Neural cell (in vitro differentiated cells): Measurements from ENCODE around the gene PSG2. TPM values are rescaled to one million over a fixed set of nuclear protein-coding genes. Genes with fewer than 3 reads are reported as not detected.
"Not testable (repeated sequence)": the region's sequence is repeated elsewhere in the genome, so short reads cannot be mapped to it uniquely, and the experiment has no call there.

Experiments
- H2AFZ ChIP-seq: fragments of 200-600, 300-800 bp; sonication (generic), shearing (Covaris generic); 2 replicates; pipeline ENCODE4 v1.6.0; 2014; ENCODE audit warnings: low read depth, mild to moderate bottlenecking, antibody characterized with exemption, low read length, moderate library complexity
- H3F3A ChIP-seq: fragments of 200-600 bp; shearing (Covaris generic); 2 replicates; pipeline ENCODE4 v1.6.1; 2016; ENCODE audit warnings: mild to moderate bottlenecking, moderate library complexity, mixed read lengths, antibody characterized with exemption, low read length; ENCODE audit not compliant: insufficient read depth, poor library complexity, severe bottlenecking
- H3K27ac ChIP-seq: fragments of 200-600, 300-800 bp; sonication (generic), shearing (Covaris generic); 2 replicates; pipeline ENCODE4 v1.5.1; 2014; ENCODE audit warnings: mild to moderate bottlenecking, low read length, moderate library complexity
- H3K27me3 ChIP-seq: fragments of 300-800, 200-600 bp; sonication (generic), shearing (Covaris generic); 2 replicates; pipeline ENCODE4 v1.6.0; 2014; ENCODE audit warnings: mild to moderate bottlenecking, low read depth, low read length, moderate library complexity; ENCODE audit not compliant: insufficient read depth
- H3K36me3 ChIP-seq: fragments of 300-800, 200-600 bp; sonication (generic), shearing (Covaris generic); 2 replicates; pipeline ENCODE4 v1.5.1; 2014; ENCODE audit warnings: mild to moderate bottlenecking, antibody characterized with exemption, low read length, moderate library complexity; ENCODE audit not compliant: insufficient read depth
- H3K4me2 ChIP-seq: fragments of 300-800, 200-600 bp; sonication (generic), shearing (Covaris generic); 2 replicates; pipeline ENCODE4 v1.6.0; 2014; ENCODE audit warnings: mild to moderate bottlenecking, low read length
- H3K4me3 ChIP-seq: fragments of 300-800, 200-600 bp; sonication (generic), shearing (Covaris generic); 2 replicates; pipeline ENCODE4 v1.5.1; 2014; ENCODE audit warnings: mild to moderate bottlenecking, low read length, moderate library complexity
- H3K79me2 ChIP-seq: fragments of 200-600 bp; shearing (Covaris generic); replicated peaks from 2 replicates; pipeline ENCODE4 v1.6.0; 2014; ENCODE audit warnings: mild to moderate bottlenecking, low read length, moderate library complexity; ENCODE audit not compliant: insufficient read depth
- H3K9ac ChIP-seq: fragments of 300-800, 200-600 bp; sonication (generic), shearing (Covaris generic); 2 replicates; pipeline ENCODE4 v1.6.1; 2016; ENCODE audit warnings: mild to moderate bottlenecking, low read length, mixed read lengths
- H3K9me2 ChIP-seq: fragments of 200-600 bp; shearing (Covaris generic); 2 replicates; pipeline ENCODE4 v1.6.1; 2016; ENCODE audit warnings: mild to moderate bottlenecking, low read length, mixed read lengths; ENCODE audit not compliant: insufficient read depth
- H3K9me3 ChIP-seq: fragments of 200-600, 300-800 bp; sonication (generic), shearing (Covaris generic); 2 replicates; pipeline ENCODE4 v1.6.1; 2016; ENCODE audit warnings: mild to moderate bottlenecking, mixed run types, low read length, moderate library complexity, mixed read lengths
- H4K20me1 ChIP-seq: fragments of 200-600 bp; shearing (Covaris generic); 2 replicates; pipeline ENCODE4 v1.6.1; 2016; ENCODE audit warnings: mild to moderate bottlenecking, mixed run types; ENCODE audit not compliant: insufficient read depth
- EP300 ChIP-seq: fragments of 450-650 bp; conservative IDR thresholded peaks from 2 replicates; pipeline ENCODE4 v1.6.1; 2014; ENCODE audit warnings: antibody characterized with exemption, mild to moderate bottlenecking, moderate library complexity; ENCODE audit not compliant: poor library complexity, severe bottlenecking
- EZH2 ChIP-seq: fragments of 200-600, 300-800 bp; shearing (Covaris generic), sonication (generic); IDR thresholded peaks from 2 replicates; pipeline ENCODE4 v1.6.1; 2014; ENCODE audit warnings: antibody characterized with exemption, low read length, borderline replicate concordance, mild to moderate bottlenecking; ENCODE audit not compliant: insufficient read depth, poor library complexity, severe bottlenecking
- MXI1 ChIP-seq: fragments of 450-650 bp; conservative IDR thresholded peaks from 2 replicates; pipeline ENCODE4 v1.6.1; 2014; ENCODE audit warnings: antibody characterized with exemption, mild to moderate bottlenecking; ENCODE audit not compliant: poor library complexity, severe bottlenecking
- POLR2AphosphoS5 ChIP-seq: IDR thresholded peaks from 2 replicates; pipeline ENCODE4 v1.6.1; 2012
- RAD21 ChIP-seq: fragments of 450-650 bp; conservative IDR thresholded peaks from 2 replicates; pipeline ENCODE4 v1.6.1; 2014; ENCODE audit warnings: antibody characterized with exemption, mild to moderate bottlenecking, moderate library complexity
- SMC3 ChIP-seq: fragments of 450-650 bp; conservative IDR thresholded peaks from 2 replicates; pipeline ENCODE4 v1.6.1; 2014; ENCODE audit warnings: antibody characterized with exemption, mild to moderate bottlenecking, moderate library complexity; ENCODE audit not compliant: poor library complexity
- TAF1 ChIP-seq: IDR thresholded peaks from 2 replicates; pipeline ENCODE4 v1.6.1; 2012; ENCODE audit warnings: low read depth
- polyA plus RNA-seq: library from polyadenylated mRNA; depleted of rRNA; stranded (reverse); fragments of >200 nt; gene quantifications from 2 replicates; pipeline ENCODE4 v1.2.3, GENCODE V29; 2014
- TF ChIP-seq, protein P1 (sequence below): fragments of 450-650 bp; IDR thresholded peaks from 2 replicates; pipeline ENCODE4 v1.5.1; 2014; ENCODE audit warnings: antibody characterized with exemption, mild to moderate bottlenecking, moderate library complexity; ENCODE audit not compliant: poor library complexity, severe bottlenecking
- TF ChIP-seq, protein P2 (sequence below): IDR thresholded peaks from 2 replicates; pipeline ENCODE4 v1.6.1; 2012; ENCODE audit warnings: borderline replicate concordance

PSG2 gene
- polyA plus RNA-seq, 1 donor from 2014 or later = not detected

DNA sequence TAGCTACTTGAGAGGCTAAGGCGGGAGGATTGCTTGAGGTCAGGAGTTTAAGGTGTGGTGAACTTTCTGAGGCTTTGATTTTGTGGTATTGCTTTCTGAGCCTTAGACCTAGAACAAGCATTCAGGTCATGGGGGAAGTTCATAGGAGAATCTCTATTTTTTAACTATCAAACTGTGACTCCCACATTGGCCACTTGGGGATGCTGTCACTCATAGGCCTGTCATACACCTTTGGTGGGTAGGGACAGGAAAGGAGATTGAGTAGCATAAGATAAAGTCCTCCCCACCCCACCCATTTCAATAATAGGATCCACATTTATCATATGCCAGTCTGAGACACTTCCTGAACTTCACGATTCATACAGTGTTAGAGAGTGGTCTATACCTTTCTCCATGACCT lies 41.9 kb upstream of the PSG2 start:
- H3K27me3 ChIP-seq = no peaks in the 10 kb centered on the region
- H3K9ac ChIP-seq = no peak overlapping the region
- H3K79me2 ChIP-seq = no peaks in the 10 kb centered on the region
- no peaks in the 10 kb centered on the region for H3K36me3 ChIP-seq
- TF ChIP-seq MXI1 = no peak
- no peak for TF ChIP-seq POLR2AphosphoS5
- no peak for TF ChIP-seq TAF1
- no peak for TF ChIP-seq SMC3
- TF ChIP-seq, protein P1, sequence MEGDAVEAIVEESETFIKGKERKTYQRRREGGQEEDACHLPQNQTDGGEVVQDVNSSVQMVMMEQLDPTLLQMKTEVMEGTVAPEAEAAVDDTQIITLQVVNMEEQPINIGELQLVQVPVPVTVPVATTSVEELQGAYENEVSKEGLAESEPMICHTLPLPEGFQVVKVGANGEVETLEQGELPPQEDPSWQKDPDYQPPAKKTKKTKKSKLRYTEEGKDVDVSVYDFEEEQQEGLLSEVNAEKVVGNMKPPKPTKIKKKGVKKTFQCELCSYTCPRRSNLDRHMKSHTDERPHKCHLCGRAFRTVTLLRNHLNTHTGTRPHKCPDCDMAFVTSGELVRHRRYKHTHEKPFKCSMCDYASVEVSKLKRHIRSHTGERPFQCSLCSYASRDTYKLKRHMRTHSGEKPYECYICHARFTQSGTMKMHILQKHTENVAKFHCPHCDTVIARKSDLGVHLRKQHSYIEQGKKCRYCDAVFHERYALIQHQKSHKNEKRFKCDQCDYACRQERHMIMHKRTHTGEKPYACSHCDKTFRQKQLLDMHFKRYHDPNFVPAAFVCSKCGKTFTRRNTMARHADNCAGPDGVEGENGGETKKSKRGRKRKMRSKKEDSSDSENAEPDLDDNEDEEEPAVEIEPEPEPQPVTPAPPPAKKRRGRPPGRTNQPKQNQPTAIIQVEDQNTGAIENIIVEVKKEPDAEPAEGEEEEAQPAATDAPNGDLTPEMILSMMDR = no peak
- no peak for TF ChIP-seq EP300
- no peak for TF ChIP-seq RAD21
- TF ChIP-seq, protein P2, sequence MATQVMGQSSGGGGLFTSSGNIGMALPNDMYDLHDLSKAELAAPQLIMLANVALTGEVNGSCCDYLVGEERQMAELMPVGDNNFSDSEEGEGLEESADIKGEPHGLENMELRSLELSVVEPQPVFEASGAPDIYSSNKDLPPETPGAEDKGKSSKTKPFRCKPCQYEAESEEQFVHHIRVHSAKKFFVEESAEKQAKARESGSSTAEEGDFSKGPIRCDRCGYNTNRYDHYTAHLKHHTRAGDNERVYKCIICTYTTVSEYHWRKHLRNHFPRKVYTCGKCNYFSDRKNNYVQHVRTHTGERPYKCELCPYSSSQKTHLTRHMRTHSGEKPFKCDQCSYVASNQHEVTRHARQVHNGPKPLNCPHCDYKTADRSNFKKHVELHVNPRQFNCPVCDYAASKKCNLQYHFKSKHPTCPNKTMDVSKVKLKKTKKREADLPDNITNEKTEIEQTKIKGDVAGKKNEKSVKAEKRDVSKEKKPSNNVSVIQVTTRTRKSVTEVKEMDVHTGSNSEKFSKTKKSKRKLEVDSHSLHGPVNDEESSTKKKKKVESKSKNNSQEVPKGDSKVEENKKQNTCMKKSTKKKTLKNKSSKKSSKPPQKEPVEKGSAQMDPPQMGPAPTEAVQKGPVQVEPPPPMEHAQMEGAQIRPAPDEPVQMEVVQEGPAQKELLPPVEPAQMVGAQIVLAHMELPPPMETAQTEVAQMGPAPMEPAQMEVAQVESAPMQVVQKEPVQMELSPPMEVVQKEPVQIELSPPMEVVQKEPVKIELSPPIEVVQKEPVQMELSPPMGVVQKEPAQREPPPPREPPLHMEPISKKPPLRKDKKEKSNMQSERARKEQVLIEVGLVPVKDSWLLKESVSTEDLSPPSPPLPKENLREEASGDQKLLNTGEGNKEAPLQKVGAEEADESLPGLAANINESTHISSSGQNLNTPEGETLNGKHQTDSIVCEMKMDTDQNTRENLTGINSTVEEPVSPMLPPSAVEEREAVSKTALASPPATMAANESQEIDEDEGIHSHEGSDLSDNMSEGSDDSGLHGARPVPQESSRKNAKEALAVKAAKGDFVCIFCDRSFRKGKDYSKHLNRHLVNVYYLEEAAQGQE = no peak
- TF ChIP-seq EZH2 = no peak
- no peak overlapping the region for H3K4me2 ChIP-seq
- H2AFZ ChIP-seq = no peak overlapping the region
- H3F3A ChIP-seq = no peaks in the 10 kb centered on the region
- H3K9me3 ChIP-seq = peaks cover 2% of the 10 kb centered on the region
- H3K4me3 ChIP-seq = no peak overlapping the region
- H3K27ac ChIP-seq = no peak overlapping the region
- H3K9me2 ChIP-seq = no peaks in the 10 kb centered on the region
- no peaks in the 10 kb centered on the region for H4K20me1 ChIP-seq

DNA sequence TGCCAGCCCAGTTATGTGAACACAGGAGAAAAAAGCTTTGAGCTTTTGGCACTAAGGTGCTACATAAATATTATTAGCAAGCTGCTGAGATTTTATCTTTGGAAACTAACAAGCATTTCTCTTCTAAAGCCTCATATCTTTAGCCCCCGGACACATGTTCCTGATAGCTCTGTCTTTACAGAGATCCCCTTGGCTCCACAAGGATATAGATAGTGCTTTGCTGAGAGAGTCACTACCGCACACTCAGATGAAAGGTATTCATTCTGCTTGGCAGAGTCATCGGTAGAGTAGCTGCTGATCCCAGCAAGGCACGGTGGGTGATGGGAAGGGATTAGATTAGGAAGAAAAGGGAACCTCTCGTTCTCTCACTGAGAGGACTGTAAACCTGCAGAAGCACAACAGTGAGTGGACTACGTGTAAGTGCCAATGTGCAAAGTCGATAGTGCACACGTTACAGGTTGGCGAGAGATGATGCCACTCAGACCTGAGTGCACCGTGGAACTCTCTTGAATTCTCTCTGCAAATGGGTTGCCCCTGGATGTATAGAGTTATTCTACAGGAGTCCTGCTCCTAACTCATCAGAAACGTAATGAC lies 38.0 kb upstream of the PSG2 start:
- not testable (repeated sequence) for H3K36me3 ChIP-seq, H2AFZ ChIP-seq, H3K9me3 ChIP-seq, H3K79me2 ChIP-seq, H3K27me3 ChIP-seq, H3K4me3 ChIP-seq, H3K4me2 ChIP-seq, H3K9me2 ChIP-seq, H4K20me1 ChIP-seq, H3F3A ChIP-seq, H3K27ac ChIP-seq, H3K9ac ChIP-seq

DNA sequence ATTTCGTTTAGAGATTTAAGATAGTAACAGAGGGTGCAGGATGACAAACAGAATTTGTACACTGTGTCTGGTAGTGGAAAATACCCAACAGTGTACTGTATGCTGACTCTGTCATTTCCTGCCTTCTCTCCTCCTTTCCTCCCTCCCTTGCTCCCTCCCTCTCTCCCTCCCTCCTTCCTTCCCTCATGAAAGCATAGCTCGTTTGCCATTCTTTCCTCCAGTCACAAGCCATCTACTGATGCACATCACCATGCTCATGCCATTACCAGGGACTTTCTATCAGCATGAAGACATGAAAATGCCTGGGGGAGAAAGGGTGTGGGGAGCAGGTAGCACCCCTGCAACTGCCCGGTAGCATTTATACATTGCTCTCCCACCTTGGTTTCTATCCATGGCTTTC lies 37.0 kb upstream of the PSG2 start:
- not testable (repeated sequence) for H3K9ac ChIP-seq, H3K9me3 ChIP-seq, H3K36me3 ChIP-seq, H3K27ac ChIP-seq, H4K20me1 ChIP-seq, H2AFZ ChIP-seq, H3K4me2 ChIP-seq, H3K27me3 ChIP-seq, H3K79me2 ChIP-seq, H3K9me2 ChIP-seq, H3F3A ChIP-seq, H3K4me3 ChIP-seq

DNA sequence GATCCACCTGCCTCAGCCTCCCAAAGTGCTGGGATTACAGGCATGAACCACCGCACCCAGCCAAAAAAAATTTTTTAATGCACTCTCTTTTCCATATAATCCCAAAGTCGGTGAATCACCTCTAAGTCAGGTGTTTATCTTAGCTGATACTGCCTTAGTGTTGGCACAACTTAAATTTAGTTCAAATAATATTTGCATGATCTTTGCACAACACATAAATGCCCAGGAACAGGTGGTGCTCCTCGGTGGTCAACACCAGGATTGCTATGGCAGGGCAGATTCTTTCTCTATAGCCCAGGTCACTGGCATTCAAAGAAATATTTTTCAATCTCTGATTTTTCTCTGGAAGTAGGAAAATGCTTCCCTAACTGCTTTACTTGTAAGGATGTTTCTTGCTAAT lies 33.9 kb upstream of the PSG2 start:
- H3K9ac ChIP-seq, H3K9me3 ChIP-seq, H3K27me3 ChIP-seq, H3K4me3 ChIP-seq, H3K4me2 ChIP-seq, H4K20me1 ChIP-seq, H3K79me2 ChIP-seq, H3K36me3 ChIP-seq, H3K9me2 ChIP-seq, H3K27ac ChIP-seq, H3F3A ChIP-seq, H2AFZ ChIP-seq: not testable (repeated sequence)

DNA sequence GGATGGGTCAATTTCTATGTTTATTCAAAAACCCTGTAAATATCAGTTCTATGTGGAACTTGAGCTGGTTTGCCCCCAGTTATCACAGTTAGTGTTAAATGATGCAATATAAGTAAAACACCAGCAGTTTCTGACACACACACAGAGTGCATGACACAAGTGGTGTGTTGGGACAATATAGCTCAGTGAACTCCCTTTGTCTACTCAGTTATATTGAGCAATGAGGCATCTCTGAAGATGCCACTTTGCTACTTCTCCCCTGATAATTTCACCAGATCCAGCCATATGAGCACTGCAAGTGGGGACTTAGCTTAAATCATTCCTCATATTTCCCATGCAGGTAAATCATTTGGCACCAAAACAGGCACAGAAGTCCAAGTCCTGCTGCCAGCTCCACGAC lies 33.0 kb upstream of the PSG2 start:
- H3K79me2 ChIP-seq, H3K4me2 ChIP-seq, H3K9ac ChIP-seq, H4K20me1 ChIP-seq, H3K27ac ChIP-seq, H3K27me3 ChIP-seq, H2AFZ ChIP-seq, H3K36me3 ChIP-seq, H3K4me3 ChIP-seq, H3F3A ChIP-seq, H3K9me3 ChIP-seq, H3K9me2 ChIP-seq: not testable (repeated sequence)
